Measurements from ENCODE around the gene SPON1.

DNA sequence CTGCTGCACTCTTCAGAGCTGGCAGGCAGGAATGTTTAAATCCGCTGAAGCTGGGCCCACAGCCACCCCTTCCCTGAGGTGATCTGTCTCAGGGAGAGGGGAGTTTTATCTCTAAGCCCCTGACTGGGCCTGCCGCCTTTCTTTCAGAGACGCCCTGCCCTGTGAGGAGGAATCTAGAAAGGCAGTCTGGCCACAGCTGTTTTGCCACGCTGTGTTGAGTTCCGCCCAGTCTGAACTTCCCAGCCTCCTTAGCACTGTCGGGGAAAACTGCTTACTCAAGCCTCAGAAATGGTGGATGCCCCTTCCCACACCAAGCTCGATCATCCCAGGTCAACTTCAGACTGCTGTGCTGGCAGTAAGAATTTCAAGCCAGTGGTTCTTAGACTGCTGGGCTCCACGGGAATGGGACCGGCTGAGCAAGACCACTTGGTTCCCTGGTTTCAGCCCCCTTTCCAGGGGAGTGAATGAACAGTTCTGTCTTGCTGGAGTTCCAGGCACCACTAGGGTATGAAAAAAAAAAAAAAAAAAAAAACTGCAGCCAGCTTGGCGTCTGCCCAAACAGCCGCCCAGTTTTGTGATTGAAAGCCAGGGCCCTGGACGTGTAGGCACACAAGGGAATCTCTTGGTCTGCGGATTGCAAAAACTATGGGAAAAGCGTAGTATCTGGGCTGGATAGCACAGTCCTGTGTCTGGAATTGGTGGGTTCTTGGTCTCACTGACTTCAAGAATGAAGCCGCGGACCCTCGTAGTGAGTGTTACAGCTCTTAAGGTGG is 127.4 kb downstream of the SPON1 start:
- TF ChIP-seq CHD1 (IDR thresholded peaks at IDR 0.05; ENCODE audit: low read depth, low read length): no peak
- no peak for TF ChIP-seq E2F4 (IDR thresholded peaks at IDR 0.05; ENCODE audit: low read depth, low read length)
- no peak for TF ChIP-seq HDAC2 (IDR thresholded peaks at IDR 0.05)
- TF ChIP-seq TAF1 (IDR thresholded peaks at IDR 0.05; ENCODE audit: borderline replicate concordance, low read depth, low read length): no peak
- no peak for TF ChIP-seq CBFB (IDR thresholded peaks at IDR 0.05; ENCODE audit: low read depth)
- no peak for TF ChIP-seq ZSCAN29 (IDR thresholded peaks at IDR 0.05)
